AG09309 (cell line): ENCODE results near the gene TCF19.
"Not testable (repeated sequence)": the region's sequence is repeated elsewhere in the genome, so short reads cannot be mapped to it uniquely, and the experiment has no call there.

Experiments used
- DNase-seq: peaks from one replicate; pipeline ENCODE4 v3.0.0-alpha.2; 2010; ENCODE audit warnings: low read depth
- H3K4me3 ChIP-seq: 2 replicates; pipeline ENCODE4 v1.5.1; 2011; ENCODE audit warnings: mild to moderate bottlenecking, low read depth, low read length, moderate library complexity; ENCODE audit not compliant: control insufficient read depth
- CTCF ChIP-seq: IDR thresholded peaks from 2 replicates; pipeline ENCODE4 v1.5.1; 2011; ENCODE audit warnings: mild to moderate bottlenecking, low read depth, low read length, inconsistent platforms; ENCODE audit not compliant: insufficient read depth, control insufficient read depth; ENCODE audit errors: missing control alignments

TCF19 gene

DNA sequence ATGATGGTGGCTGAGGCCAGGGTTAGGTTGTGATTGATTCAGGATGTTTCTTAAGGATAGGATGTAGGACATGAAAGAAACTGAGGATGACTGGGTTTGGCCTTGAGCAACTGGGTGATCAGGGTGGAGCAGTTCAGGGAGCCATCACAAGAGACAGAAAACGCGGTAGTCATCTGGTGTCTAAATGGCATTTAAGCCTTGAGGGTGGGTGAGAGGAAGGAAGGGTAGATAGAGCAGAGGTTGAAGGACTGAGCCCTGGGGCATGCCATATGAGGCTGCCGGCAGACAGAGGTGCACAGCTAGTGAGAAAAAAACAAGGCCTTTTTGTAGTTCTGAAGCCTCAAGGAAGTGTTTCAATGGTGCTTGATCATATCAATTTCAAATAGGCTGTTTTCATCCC, 10.2 kb downstream of the TCF19 start:
- no peak overlapping the region for H3K4me3 ChIP-seq
- TF ChIP-seq CTCF = no peak
- no peak for DNase-seq

DNA sequence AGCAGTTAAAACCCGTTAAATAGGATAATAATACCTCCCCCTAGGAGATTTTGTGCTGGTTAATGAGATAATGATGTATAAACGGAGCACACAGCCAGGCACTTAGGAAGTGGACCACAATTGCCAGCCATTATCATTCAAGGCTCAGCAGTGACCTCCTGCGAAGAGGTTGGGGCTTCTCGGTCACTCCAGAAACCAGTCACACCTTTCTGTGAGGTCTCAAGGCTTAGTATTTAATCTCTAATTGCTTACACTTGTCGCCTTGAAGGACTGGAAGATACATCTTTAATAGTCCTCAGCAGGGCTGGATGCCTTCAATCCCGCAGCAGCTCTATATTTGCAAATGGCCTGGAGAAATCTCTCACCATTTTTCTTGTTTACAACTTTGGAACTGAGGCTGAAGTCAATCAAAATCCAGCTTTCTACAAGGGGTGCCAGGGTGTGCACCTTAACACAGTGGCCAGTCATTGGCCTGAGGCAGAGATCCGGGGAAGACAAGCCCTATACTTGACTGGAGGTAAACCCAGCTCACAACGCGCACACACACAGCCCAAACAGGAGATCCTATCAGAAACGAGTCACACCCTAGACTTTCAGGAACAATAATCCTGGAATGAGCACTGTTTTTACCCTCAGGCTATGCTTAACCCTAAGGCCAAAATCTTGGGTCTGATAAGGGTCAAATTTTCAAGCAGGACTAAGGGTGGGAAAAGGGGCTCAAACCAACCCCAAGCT, 10.9 kb downstream of the TCF19 start:
- DNase-seq = no peak
- no peak for TF ChIP-seq CTCF
- no peak overlapping the region for H3K4me3 ChIP-seq

DNA sequence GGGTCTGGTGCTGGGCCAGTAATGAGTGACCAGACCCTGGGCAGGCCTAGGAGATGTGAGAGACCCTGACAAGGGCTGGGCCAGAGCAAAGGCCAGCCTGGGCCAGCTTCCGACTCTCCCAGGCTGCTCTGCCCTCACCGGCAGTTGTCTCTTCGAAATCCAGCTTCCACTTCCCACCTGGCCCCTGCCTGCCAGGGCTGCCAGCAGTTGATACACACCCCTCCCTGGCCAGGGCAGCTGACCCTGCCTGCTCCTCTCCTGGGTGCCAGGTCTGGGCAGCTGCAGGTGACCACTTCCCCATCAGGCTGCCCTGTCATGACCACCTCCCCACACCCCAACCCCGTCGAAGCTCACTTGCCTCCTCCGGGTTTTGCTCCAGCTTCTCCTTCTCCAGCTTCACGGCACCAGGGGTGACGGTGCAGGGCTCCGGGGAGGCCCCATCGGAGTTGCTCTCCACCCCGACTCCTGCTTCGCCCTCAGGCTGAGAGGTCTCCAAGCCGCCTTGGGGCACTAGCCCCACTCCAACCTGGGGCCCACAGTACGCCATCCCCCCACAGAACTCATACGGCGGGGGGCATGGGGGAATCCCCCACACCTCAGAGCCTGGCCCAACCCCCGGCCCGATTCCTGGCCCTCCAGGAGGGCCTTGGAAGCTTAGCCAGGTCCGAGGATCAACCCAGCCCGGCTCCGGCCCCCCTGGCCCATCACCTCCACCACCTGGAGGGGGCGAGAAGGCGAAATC, 11.6 kb downstream of the TCF19 start:
- DNase-seq, H3K4me3 ChIP-seq: not testable (repeated sequence)

- no peak within 1 kb of the TSS for H3K4me3 ChIP-seq
- TF ChIP-seq CTCF = no peak
- no peak for DNase-seq
Observed at GRCh38 chr6:31170600-31170881, 12.2 kb downstream of the TCF19 start, which contains the start of gene POU5F1. POU5F1 (minus strand) TSS chr6:31170682; CDS start chr6:31170620, 62 bp downstream.

DNA sequence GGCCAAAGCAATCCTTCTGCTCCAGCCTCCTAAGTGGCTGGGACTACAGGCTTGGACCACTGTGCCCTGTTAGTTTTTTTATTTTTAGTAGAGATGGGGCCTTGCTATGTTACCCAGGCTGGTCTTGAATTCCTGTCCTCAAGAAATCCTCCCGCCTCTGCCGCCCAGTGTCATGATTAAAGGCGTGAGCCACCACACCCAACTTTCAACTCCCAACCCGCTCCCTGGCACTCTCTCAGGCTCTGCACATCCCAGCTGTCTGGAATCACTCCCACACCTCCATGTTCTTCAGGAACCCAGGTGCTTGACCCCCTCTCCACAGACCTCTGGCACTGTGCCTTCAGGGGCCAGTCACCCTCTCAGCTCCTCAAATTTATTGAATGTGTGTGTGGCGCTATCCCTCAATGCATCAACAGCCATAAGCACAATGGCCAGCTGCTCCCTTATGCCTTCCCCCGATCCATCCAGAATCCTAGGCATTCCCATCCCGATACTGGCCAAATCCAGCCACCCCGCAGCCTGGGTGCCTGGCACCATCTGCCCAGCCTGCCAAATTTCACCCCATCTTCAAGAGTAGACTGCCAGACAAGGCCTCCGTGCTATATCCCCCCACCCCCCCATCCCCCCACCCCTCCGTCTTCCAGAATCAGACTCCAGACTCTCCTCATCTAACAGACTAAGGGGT, 12.7 kb downstream of the TCF19 start:
- no peak for DNase-seq
- no peak overlapping the region for H3K4me3 ChIP-seq
- no peak for TF ChIP-seq CTCF

DNA sequence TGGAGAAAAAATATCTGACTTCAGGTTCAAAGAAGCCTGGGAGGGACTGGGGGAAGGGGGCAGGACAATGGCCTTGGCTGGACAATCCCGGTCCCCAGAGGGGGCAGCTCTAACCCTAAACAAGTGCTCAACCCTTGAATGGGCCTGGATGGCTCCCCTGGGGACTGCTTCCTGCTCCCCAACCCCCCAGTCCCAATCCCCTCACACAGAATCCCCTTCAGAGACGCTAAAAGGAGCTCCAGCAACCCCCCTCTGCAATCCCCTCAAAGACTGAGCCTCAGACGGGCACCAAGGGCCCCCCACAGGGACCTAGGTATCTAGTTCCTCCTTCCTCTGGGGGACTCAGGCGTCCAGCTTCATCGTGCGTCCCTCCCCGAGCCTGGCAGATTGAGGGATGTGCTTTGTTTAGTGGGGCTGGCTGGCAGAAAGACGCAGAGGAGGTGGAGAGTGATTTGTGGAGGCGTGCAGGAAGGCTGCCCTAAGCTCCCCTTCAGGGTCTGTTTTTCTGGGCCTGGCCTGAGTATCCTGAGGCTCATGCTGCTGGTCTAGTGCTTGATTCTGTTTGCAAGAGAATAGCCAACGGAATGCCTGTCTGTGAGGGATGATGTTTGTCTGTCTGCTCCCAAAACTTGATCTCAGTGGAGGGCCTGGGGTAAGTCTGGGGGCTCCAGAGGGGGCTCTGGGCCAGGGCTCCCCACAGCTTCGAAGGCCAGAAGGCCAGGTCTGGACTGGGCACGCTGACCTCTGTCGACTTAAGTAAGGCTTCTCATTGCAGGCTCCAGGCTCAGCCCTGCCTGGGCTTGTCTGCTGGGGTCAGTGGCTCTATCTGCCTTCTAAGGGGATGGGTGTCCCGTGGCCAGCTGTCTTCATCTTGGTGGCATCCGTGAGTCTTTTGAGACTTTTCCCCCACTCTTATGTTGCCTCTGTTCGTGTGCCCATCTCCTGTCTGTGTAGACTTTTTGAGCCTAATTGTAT, 13.8 kb downstream of the TCF19 start:
- TF ChIP-seq CTCF = no peak
- DNase-seq = no peak
- H3K4me3 ChIP-seq = no peak overlapping the region
